ENCODE measurements around the gene TAS2R31.
"Not testable (repeated sequence)": the region's sequence is repeated elsewhere in the genome, so short reads cannot be mapped to it uniquely, and the experiment has no call there.

TAS2R31 gene, protein sequence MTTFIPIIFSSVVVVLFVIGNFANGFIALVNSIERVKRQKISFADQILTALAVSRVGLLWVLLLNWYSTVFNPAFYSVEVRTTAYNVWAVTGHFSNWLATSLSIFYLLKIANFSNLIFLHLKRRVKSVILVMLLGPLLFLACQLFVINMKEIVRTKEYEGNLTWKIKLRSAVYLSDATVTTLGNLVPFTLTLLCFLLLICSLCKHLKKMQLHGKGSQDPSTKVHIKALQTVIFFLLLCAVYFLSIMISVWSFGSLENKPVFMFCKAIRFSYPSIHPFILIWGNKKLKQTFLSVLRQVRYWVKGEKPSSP

DNA sequence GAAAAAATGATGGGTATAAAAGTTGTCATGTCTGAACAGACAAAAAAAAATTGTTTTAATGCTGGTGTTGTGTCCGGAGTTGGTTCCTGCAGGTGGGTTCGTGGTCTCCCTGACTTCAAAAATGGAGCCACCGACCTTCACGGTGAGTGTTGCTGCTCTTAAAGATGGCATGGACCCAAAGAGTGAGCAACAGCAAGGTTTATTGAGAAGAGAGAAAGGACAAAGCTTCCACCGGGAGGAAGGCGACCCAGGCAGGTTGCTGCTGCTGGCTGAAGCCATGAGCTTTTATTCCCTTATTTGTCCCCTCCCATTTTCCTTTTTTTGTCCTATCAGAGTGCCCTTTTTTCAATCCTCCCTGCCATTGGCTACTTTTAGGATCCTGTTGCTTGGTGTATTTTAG is at the start of gene TAS2R31:
Gene TAS2R31 (minus strand): TSS at position 101 of the 400 bp plus-strand sequence. CDS start 72 bp downstream, at position 29.
- DNase-seq (ENCODE audit: low read depth in 2 of 2): no peak

DNA sequence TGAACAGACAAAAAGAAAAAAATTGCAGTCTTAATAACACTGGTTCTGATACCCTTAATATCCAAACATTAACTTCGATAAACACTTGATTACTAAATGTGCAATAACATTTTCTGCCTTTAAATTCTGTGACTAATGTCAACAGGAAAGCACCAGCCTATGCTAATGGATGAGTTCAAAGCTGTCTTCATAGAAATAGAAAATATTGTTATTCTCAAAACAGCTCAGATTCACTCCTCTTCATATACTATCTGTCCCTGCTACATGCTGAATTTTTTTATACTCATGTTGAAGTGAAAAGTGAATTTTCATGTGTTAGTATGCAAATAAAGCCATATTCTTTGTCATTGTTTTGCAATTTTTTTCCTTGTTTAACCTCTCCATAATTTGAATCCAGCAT is 47.0 kb upstream of the TAS2R31 start:
- DNase-seq (ENCODE audit: low read depth in 2 of 2): no peak

DNA sequence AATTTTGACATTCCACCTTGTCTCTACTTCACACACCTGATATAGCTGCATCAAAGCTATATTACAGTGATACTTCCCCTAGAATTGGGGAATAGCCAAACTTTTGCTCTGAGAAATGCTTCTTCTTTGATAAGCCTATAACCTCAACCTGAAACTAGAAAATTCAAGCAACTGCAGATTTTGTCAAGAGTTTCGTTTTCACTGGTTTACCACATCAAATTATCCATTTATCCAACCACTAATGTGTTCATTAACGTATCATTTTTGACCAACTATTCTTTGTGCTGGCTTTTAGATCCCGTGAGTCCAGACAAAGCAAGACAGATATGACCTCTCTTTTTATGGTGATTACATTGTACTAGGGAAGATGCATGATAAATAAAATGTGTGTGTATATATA is 44.4 kb upstream of the TAS2R31 start:
- no peak for DNase-seq (ENCODE audit: low read depth in 2 of 2)

DNA sequence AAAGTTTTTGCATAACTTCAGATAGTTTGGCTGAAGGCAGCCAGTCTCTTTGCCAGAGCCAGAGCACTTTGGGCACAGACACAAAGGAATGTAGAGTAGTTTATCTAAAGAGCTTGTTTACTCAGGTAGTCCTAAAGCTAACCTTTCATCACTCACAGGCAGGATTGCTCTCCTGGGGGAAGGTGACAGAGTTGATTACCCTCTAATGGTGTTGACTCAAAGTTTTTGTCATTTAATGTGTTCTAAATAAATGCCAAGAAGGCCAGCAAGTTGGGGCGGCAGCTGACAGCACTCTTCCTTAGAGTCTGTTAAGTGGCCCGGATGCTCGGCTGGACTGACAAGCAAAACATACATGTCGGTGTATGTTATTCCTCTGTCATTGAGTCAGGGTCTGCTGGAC is 40.2 kb upstream of the TAS2R31 start:
- DNase-seq (ENCODE audit: low read depth in 2 of 2): no peak

DNA sequence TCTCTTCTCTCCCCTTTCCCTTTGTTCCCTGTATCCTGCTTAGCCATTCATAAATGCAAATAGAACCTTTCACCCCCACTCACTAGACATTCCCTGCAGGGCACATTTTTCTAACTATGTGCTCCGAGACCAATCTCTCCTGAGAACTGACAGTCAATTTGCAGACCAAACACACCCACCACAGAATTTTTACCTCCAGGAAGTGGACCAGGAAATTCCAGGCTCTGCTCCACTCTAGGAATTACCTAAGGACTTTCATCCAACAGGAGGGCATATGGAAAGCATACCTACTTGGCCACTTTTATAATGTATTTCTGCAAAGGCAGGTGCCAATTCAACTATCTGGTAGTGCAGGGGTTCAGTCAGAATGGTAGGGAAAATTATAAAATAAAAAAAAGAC is 39.8 kb upstream of the TAS2R31 start:
- no peak for DNase-seq (ENCODE audit: low read depth in 2 of 2)

DNA sequence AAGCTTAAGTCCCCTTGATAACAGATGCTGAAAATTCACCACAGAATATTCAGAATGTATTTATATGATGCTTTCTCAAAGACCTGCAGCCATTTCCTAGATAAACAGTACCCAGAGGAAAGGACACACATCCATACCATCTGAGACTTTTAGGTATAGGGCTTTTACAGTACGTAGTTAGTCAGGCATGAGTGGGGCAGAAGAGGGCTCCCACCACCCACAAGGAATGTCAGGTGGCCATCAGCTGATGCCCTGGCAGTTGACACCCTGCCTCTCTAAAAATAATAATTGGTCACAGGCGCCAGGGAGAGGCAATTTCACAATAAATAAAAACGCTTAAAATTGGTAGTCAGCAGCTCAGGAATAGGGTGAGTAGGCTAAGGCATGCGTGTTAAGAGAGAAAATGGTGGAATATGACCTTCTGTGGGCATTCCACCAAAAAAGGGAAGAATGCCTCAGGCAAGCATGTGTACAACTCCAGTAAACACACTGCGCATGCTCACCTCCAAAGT is 38.7 kb upstream of the TAS2R31 start:
- no peak for DNase-seq (ENCODE audit: low read depth in 2 of 2)

DNA sequence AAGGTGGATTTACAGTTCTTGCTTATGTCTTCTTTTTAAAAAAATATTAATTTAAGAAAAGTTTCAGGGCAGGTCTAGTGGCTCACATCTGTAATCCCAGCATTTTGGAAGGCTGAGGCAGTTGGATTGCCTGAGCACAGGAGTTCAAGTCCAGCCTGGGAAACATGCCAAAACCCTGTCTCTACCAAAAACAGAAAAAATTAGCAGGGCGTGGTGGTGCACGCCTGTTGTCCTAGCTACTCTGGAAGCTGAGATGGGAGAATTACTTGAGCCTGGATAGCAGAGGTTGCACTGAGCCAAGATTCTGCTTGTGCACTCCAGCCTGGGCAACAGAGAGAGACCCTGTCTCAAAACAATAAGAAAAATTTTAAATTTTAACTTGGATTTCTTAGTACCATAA is 36.3 kb upstream of the TAS2R31 start:
- no peak for DNase-seq (ENCODE audit: low read depth in 2 of 2)

DNA sequence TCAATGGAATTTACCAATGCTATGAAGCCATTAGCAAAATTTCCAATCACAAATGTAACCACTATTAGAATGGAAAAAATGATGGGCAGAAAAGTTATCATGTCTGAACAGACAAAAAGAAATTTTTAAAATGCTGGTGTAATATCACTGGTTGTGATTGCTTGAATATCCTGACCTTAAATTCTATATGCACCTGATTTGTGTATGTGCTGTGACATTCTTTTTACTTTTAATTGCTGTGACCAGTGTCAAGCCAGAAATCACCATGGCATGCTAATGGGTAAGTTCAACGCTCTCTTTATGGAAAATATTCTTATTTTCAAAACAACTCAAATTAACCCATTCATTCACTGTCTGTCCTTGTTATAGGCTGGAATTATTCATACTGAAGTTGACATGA is 31.0 kb upstream of the TAS2R31 start, which contains the start of gene TAS2R46:
Gene TAS2R46 (minus strand): TSS at position 101 of the 400 bp plus-strand sequence. CDS start 0 bp downstream, at position 101.
- not testable (repeated sequence) for DNase-seq (ENCODE audit: low read depth in 2 of 2)

DNA sequence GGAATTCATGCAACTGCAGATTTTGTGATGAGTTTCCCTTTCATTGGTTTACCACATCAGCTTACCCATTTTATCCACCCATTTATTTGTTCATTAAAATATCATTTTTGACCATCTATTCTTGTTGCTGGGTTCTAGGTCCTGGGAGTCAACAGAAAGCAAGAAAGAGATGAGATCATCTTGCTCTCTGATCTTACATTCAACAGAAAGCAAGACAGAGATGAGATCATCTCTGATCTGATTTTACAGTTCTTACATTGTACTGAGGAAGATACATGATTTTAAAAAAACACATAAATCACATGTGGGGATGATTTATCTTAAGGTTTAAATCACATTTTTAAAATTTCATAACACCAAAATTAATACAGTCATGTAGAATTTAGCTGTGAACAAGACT is 28.6 kb upstream of the TAS2R31 start:
- DNase-seq (ENCODE audit: low read depth in 2 of 2): no peak

DNA sequence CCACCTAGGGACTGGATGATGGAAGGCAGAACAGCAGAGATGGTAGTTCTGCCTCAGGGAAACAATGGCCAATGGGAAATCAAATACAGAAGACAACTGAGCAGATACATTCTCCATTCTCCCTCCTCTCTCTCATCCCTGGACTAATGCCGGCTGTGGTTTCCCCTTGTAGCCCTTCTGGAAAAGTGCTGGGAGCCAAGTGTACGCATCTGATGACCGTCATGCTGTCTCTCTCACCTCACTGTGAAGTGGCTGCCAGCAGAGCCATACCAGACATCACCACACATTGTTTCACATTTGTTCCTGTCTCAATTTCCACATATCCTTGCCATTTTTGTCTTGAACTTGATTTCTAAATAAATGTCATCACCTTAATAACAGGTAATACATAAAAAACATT is 27.8 kb upstream of the TAS2R31 start:
- DNase-seq (ENCODE audit: low read depth in 2 of 2): no peak

DNA sequence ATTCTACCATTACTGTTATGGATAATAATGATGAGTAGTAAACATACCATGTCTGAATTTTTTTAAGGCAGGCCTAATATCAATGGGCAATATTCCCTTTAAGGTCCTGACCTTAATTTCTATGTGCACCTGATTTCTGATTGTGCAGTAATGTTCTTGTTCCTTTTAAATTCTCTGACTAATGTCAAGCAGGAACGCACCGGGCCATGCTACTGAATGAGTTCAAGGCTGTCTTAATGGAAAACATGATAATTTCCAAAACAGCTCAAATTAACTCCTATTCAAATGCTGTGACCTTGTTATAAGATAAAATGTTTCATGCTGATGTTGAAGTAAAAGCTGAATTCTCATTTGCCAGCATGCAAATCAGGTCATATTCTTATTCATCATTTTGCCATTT is 24.1 kb upstream of the TAS2R31 start:
- DNase-seq (ENCODE audit: low read depth in 2 of 2): no peak

DNA sequence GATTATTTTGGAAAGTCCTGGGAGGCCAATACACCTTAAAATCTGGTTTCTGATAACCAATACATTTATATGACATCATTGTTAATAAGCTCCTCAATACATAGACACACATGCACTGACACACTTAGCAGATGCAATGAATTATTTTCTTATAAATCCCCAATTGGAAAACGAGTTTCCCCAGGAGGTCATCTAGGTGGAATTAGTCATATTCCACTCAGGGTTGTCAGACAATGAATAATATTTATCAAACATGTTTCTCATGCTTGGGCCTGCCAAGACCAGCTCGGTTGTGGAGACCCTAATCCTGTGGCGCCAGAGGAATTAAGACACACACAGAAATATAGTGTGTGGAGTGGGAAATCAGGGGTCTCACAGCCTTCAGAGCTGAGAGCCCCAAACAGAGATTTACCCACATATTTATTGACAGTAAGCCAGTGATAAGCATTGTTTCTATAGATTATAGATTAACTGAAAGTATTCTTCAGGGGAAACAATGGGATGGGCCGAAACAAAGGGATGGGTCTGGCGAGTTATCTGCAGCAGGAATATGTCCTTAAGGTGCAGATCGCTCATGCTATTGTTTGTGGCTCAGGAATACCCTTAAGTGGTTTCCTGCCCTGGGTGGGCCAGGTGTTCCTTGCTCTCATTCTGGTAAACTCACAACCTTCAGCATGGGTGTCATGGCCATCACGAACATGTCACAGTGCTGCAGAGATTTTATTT is 18.8 kb upstream of the TAS2R31 start:
- not testable (repeated sequence) for DNase-seq (ENCODE audit: low read depth in 2 of 2)

DNA sequence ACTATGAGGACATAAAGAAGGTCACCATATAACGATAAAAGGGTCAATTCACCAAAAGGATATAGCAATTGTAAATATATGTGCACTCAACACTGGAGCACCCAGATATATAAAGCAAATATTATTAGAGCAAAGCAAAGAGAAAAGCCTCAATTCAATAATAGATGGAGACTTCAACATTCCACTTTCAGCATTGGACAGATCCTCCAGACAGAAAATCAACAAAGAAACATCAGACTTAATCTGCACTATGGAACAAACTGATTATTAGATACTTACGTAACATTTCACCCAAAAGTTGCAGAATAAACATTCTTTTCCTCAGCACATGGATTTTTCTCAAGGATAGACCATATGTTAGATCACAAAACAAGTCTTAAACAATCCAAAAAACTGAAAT is 10.2 kb upstream of the TAS2R31 start:
- DNase-seq (ENCODE audit: low read depth in 2 of 2): not testable (repeated sequence)

DNA sequence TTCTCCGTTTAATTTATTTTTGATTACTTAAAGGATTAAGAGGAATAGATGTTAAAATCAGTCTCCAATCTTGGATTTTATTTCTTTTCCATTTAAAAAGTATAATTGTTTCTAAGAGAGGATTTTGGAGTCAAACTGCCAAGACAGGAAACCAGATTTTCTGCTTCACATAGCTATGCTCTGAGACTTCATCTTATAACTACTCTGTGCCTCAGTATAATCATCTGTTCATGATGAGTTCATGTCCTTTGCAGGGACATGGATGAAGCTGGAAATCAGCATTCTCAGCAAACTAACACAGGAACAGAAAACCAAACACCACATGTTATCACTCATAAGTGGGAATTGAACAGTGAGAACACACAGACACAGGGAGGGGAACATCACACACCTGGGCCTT is 9.0 kb upstream of the TAS2R31 start:
- no peak for DNase-seq (ENCODE audit: low read depth in 2 of 2)

DNA sequence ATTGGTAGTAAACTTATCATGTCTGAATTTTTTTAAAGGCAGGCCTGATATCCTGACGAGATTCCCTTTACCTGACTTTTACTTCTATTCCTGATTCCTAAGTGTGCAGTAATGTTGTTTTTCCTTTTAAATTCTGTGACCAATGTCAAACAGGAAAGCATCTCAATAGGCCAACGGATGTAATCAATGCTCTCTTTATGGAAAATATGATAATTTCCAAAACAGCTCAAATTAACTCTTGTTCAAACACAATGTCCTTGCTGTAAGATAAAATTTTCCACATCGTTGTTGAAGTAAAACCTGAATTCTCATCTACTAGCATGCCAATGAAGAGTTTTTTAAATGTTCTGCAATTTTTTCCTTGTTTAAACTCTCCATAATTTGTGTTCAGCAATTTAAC is 8.0 kb upstream of the TAS2R31 start:
- DNase-seq (ENCODE audit: low read depth in 2 of 2): no peak

DNA sequence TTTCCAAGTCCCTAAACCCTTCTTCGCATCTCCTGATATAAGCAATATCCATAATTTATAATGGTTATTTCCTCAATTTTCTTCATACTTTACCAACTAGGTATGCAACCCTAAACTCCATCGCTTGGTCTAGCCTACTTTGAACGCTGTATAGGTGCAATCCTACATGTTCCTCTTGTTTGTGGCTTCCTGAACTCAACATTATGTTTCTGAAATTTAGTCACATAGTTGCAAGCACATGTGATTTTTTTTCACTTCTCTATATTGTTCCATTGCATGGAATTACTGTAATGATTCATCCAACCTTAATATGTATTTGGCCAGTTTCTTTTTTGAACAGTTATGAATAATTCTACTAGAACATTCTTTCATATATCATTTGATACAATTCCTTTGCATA is 2.8 kb upstream of the TAS2R31 start:
- DNase-seq (ENCODE audit: low read depth in 2 of 2): not testable (repeated sequence)

DNA sequence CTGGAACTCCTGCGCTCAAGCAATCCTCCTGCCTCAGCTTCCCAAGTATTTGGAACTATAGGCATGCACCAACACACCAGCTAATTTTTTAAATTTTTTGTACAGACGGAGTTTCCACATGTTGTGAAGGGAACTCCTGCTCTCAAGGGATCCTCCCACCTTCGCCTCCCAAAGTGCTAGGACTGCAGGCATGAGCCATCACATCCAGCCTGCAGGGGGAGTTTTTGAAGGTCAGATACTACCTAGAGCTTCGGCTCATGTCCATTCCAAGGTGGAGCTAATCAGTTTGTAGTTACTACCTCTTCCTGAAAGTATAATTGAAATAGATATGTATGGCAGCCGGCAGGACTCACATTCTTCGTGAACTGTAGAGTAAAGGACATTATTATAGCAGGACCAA is 5.1 kb downstream of the TAS2R31 start:
- no peak for DNase-seq (ENCODE audit: low read depth in 2 of 2)

DNA sequence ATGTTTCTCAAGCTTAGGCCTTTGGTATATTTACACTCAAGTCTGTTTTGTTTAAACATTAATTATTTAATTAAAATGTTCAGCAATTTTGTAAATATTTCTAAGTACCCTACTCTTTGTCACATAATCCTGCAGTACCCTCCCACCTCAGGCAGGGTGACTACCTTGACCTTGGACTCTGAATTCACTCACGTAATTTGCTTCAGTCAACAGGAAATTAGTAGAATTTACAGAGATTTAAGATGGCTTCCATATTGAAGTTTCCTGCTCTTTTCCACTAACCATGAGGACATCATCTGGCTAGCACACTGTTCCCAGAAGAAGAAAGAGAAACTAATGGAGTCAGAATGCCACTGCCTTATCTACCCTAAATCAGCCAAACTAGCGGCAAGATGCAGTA is 7.8 kb downstream of the TAS2R31 start:
- no peak for DNase-seq (ENCODE audit: low read depth in 2 of 2)

DNA sequence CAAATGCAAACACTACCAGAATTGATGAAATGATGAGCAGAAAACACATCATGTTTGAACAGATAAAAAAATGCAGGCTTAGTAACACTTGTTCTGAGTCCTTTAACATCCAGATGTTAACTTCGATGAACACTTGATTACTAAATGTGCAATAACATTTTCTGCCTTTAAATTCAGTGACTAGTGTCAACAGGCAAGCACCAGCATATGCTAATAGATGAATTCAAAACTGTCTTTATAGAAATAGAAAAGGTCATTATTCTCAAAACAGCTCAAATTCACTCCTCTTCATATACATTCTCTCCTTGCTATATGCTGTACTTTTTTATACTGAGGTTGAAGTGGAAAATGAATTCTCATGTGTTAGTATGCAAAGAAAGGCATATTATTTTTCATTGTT is 8.7 kb downstream of the TAS2R31 start, which contains the start of gene TAS2R19:
Gene TAS2R19 (minus strand): TSS at position 101 of the 400 bp plus-strand sequence. CDS start 49 bp downstream, at position 52.
- no peak for DNase-seq (ENCODE audit: low read depth in 2 of 2)

DNA sequence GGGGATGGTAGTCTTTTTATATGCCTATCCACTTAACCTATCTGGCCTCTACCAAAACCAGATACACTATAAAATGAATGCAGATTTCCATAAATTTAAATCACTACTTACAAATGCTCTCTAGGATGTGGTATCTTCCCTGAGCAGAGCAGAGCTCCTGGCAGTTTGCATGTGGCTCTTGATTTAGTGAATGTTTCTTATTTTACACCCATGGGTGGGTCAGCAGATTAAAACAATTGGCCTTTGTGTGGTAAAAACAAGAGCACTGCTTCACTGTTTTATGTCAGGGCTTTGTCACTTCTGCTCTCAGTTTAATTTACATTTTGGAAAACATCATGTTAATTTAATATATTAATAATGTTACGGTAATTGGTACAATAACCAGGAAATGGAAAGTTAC is 14.3 kb downstream of the TAS2R31 start:
- DNase-seq (ENCODE audit: low read depth in 2 of 2): no peak

DNA sequence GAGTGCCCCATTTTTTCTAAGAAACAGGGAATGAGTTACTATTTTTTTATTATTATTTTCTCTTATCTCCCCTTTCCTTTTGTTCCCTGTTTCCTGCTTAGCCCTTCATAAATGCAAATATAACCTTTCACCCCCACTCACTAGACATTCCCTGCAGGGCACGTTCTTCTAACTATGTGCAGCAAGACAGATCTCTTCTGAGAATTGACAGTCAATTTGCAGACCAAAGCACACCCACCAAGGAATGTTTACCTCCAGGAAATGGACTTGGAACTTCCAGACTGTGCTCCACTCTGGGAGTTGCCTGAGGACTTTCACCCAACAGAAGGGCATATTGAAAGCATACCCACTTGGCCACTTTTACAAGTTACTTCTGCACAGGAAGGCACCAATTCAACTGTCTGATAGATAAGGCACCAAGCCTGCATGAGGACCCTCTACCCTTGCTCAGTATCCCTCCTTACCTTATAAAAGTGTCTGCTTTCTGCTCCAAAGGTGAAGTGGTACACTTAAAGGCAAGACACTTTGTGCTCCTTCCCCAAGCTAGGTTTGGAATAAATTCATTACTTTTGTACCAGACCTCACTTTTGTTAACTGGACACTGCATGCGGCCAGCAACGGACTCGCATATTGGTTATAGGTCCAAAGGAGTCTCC is 15.3 kb downstream of the TAS2R31 start:
- no peak for DNase-seq (ENCODE audit: low read depth in 2 of 2)

DNA sequence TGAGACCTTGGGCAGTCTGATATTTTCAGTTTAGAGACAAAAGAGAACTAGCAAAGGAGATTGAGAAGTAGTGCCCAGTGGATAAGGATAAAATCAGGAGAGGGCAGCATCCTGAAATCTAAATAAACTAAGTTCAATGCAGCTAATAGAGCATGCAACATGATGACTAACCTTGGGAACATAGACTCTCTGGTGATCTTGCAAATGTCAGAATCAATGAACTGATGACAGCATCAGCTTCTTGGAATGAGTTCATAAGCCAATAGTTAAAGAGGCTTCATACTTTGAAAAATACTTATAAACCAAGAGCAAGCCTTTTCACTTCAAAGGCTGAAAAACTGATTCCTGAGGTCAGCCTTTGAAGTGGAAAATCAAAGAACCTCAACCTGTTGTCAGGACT is 17.0 kb downstream of the TAS2R31 start:
- no peak for DNase-seq (ENCODE audit: low read depth in 2 of 2)

Measured in stimulated activated CD4-positive, alpha-beta T cell treated with anti-CD3 and anti-CD28 coated beads, Interleukin-15, amount 100 ng/mL, for 48 hours (primary cell).